NCI-H526 treated with DMSO at 0.1 percent for 48 hours (cell line): ENCODE results near the gene EFNA4.

Source experiments
- DNase-seq: peaks from one replicate; lab custom pipeline; 2025; lab: John Stamatoyannopoulos, UW

Gene EFNA4

GRCh38 chr1:155063550-155064110 is at the start of gene EFNA4:
Gene EFNA4 (plus strand): TSS chr1:155063740. CDS start chr1:155063824, 84 bp downstream.
- DNase-seq, result peak; percentile 97

- no peak for DNase-seq
These were observed 48.6 kb upstream of the EFNA4 start for GRCh38 chr1:155014709-155015508.

- no peak for DNase-seq
These were observed 47.9 kb upstream of the EFNA4 start for GRCh38 chr1:155015527-155016230.

- no peak for DNase-seq
These were observed 47.2 kb upstream of the EFNA4 start for GRCh38 chr1:155016231-155016831.

- peak; percentile 94 for DNase-seq
These were observed 46.2 kb upstream of the EFNA4 start for GRCh38 chr1:155017041-155017945.

GRCh38 chr1:155017946-155018316 is 45.6 kb upstream of the EFNA4 start:
- no peak for DNase-seq

GRCh38 chr1:155018617-155019348 is 44.8 kb upstream of the EFNA4 start:
- DNase-seq, result no peak

- DNase-seq, result no peak
These were observed 43.9 kb upstream of the EFNA4 start for GRCh38 chr1:155019377-155020245.

- no peak for DNase-seq
These were observed 41.2 kb upstream of the EFNA4 start for GRCh38 chr1:155022136-155022926.

GRCh38 chr1:155022927-155023236 is 40.7 kb upstream of the EFNA4 start:
- no peak for DNase-seq

- no peak for DNase-seq
These were observed 39.9 kb upstream of the EFNA4 start for GRCh38 chr1:155023627-155024026.

GRCh38 chr1:155024315-155024714 is 39.2 kb upstream of the EFNA4 start:
- DNase-seq, result no peak

GRCh38 chr1:155026154-155026553 is 37.4 kb upstream of the EFNA4 start:
- no peak for DNase-seq

GRCh38 chr1:155026588-155026987 is 37.0 kb upstream of the EFNA4 start:
- DNase-seq, result no peak

- DNase-seq, result no peak
These were observed 33.9 kb upstream of the EFNA4 start for GRCh38 chr1:155029513-155030242.

- no peak for DNase-seq
These were observed 33.2 kb upstream of the EFNA4 start for GRCh38 chr1:155030243-155030795.

- DNase-seq, result no peak
These were observed 32.6 kb upstream of the EFNA4 start for GRCh38 chr1:155030899-155031298.

GRCh38 chr1:155032886-155033285 is 30.7 kb upstream of the EFNA4 start:
- DNase-seq, result no peak
